Measurements from ENCODE around the gene IL20.
A peak's percentile ranks its signal among the peaks of the same experiment; 100 is the strongest.

Gene IL20

GRCh38 chr1:206864939-206865671, at the start of gene IL20:
Gene IL20, plus strand, starts transcription at chr1:206865623. Its CDS starts 230 bp downstream, at chr1:206865853.
- peak; percentile 36 for DNase-seq

- DNase-seq: no peak
Measured at GRCh38 chr1:206816390-206817287, 48.8 kb upstream of the IL20 start.

- peak; percentile 55 for DNase-seq
Measured at GRCh38 chr1:206821493-206821892, 43.9 kb upstream of the IL20 start.

GRCh38 chr1:206823727-206824126, 41.7 kb upstream of the IL20 start:
- no peak for DNase-seq

- no peak for DNase-seq
Measured at GRCh38 chr1:206824331-206824730, 41.1 kb upstream of the IL20 start.

- no peak for DNase-seq
Measured at GRCh38 chr1:206826394-206826793, 39.0 kb upstream of the IL20 start.

GRCh38 chr1:206828061-206828460, 37.4 kb upstream of the IL20 start:
- no peak for DNase-seq

GRCh38 chr1:206828765-206829164, 36.7 kb upstream of the IL20 start:
- no peak for DNase-seq

- DNase-seq: no peak
Measured at GRCh38 chr1:206829282-206829681, 36.1 kb upstream of the IL20 start.

- no peak for DNase-seq
Measured at GRCh38 chr1:206829875-206830274, 35.5 kb upstream of the IL20 start.

- DNase-seq: no peak
Measured at GRCh38 chr1:206831650-206832049, 33.8 kb upstream of the IL20 start.

GRCh38 chr1:206832352-206832880, 33.0 kb upstream of the IL20 start:
- no peak for DNase-seq

- no peak for DNase-seq
Measured at GRCh38 chr1:206833106-206833680, 32.2 kb upstream of the IL20 start.

GRCh38 chr1:206833801-206834200, 31.6 kb upstream of the IL20 start:
- peak; percentile 66 for DNase-seq

- DNase-seq: no peak
Measured at GRCh38 chr1:206834217-206834616, 31.2 kb upstream of the IL20 start.

GRCh38 chr1:206834711-206835110, 30.7 kb upstream of the IL20 start:
- no peak for DNase-seq

- DNase-seq: peak; percentile 28
Measured at GRCh38 chr1:206835186-206835585, 30.2 kb upstream of the IL20 start.

- no peak for DNase-seq
Measured at GRCh38 chr1:206836111-206836510, 29.3 kb upstream of the IL20 start.

GRCh38 chr1:206839006-206839560, 26.3 kb upstream of the IL20 start:
- DNase-seq: no peak

- no peak for DNase-seq
Measured at GRCh38 chr1:206839857-206840256, 25.6 kb upstream of the IL20 start.

- no peak for DNase-seq
Measured at GRCh38 chr1:206841609-206842323, 23.7 kb upstream of the IL20 start.

- no peak for DNase-seq
Measured at GRCh38 chr1:206842854-206843253, 22.6 kb upstream of the IL20 start.

Measured in NCI-H345 (cell line).